ENCODE results near the gene LMO3. TPM values are rescaled to one million over a fixed set of nuclear protein-coding genes. Genes with fewer than 3 reads are reported as not detected.

The LMO3 gene
- total RNA-seq, 1 experiment from 2014 or later = not detected

GRCh38 chr12:16618256-16618655 lies 12.3 kb upstream of the LMO3 start:
- H3F3A ChIP-seq (ENCODE audit: insufficient read depth, low read depth) = no peaks in the 10 kb centered on the region
- CTCF ChIA-PET = no interaction called here

GRCh38 chr12:16613199-16613598 lies 7.2 kb upstream of the LMO3 start:
- H2AFZ ChIP-seq = no peak overlapping the region
- H3K27me3 ChIP-seq (ENCODE audit: insufficient read depth, low read depth) = no peaks in the 10 kb centered on the region
- no peak overlapping the region for H3K4me2 ChIP-seq
- CTCF ChIA-PET = no interaction called here
- H3K27ac ChIP-seq = no peak overlapping the region
- H3K4me3 ChIP-seq = no peak overlapping the region
- H3K36me3 ChIP-seq (ENCODE audit: low read depth) = no peaks in the 10 kb centered on the region
- H3K79me2 ChIP-seq (ENCODE audit: low read depth) = no peaks in the 10 kb centered on the region
- no peak for DNase-seq
- POLR2A ChIA-PET (ENCODE audit: unreplicated experiment) = no interaction called here
- 0 out of 2 replicates have a peak, but pooled peaks cover 9% of the 10 kb centered on the region for H3K4me1 ChIP-seq (replicated peaks; ENCODE audit: insufficient read depth)
- no TSS peak for BruUV-seq (replicated peaks)
- H4K20me1 ChIP-seq (ENCODE audit: insufficient read depth) = no peaks in the 10 kb centered on the region
- intact Hi-C loops (cut with micrococcal nuclease; ENCODE audit: unreplicated experiment) = loop anchor here (10.0 kb wide), 1 partner anchor 228 kb away; no protein-coding TSS in a partner anchor
- H3K9me2 ChIP-seq (ENCODE audit: insufficient read depth) = no peaks in the 10 kb centered on the region
- H3F3A ChIP-seq (ENCODE audit: insufficient read depth, low read depth) = no peaks in the 10 kb centered on the region
- TF ChIP-seq EZH2 (IDR thresholded peaks at IDR 0.05; ENCODE audit: low read depth) = no peak
- no peaks in the 10 kb centered on the region for H3K9me3 ChIP-seq (ENCODE audit: insufficient read depth, low read depth)

More at GRCh38 chr12:16618256-16618655, 12.3 kb upstream of the LMO3 start:
- no peak overlapping the region for H3K27ac ChIP-seq
- no peaks in the 10 kb centered on the region for H4K20me1 ChIP-seq (ENCODE audit: insufficient read depth)
- no peak for DNase-seq
- H3K4me2 ChIP-seq = no peak overlapping the region
- TF ChIP-seq CTCF (conservative IDR thresholded peaks at IDR 0.05) (no peak), EZH2 (IDR thresholded peaks at IDR 0.05; ENCODE audit: low read depth) (no peak)
- no peak overlapping the region for H2AFZ ChIP-seq
- POLR2A ChIA-PET (ENCODE audit: unreplicated experiment) = no interaction called here
- no peaks in the 10 kb centered on the region for H3K9me2 ChIP-seq (ENCODE audit: insufficient read depth)
- no peaks in the 10 kb centered on the region for H3K9me3 ChIP-seq (ENCODE audit: insufficient read depth, low read depth)
- BruUV-seq (replicated peaks) = no TSS peak
- no peaks in the 10 kb centered on the region for H3K27me3 ChIP-seq (ENCODE audit: insufficient read depth, low read depth)
- no peak overlapping the region for H3K4me3 ChIP-seq
- H3K36me3 ChIP-seq (ENCODE audit: low read depth) = no peaks in the 10 kb centered on the region
- no peaks in the 10 kb centered on the region for H3K79me2 ChIP-seq (ENCODE audit: low read depth)
- H3K4me1 ChIP-seq (replicated peaks; ENCODE audit: insufficient read depth) = no peaks in the 10 kb centered on the region
- intact Hi-C loops (cut with micrococcal nuclease; ENCODE audit: unreplicated experiment) = loop anchor here (10.0 kb wide), 1 partner anchor 233 kb away; no protein-coding TSS in a partner anchor

GRCh38 chr12:16612647-16613046 lies 6.7 kb upstream of the LMO3 start:
- BruUV-seq (replicated peaks) = no TSS peak
- TF ChIP-seq CTCF (conservative IDR thresholded peaks at IDR 0.05) (no peak), EZH2 (IDR thresholded peaks at IDR 0.05; ENCODE audit: low read depth) (no peak)
- Histone ChIP-seq H2AFZ (no peak overlapping the region), H3K27ac (no peak overlapping the region), H3K4me3 (no peak overlapping the region), H4K20me1 (ENCODE audit: insufficient read depth) (no peaks in the 10 kb centered on the region), H3K27me3 (ENCODE audit: insufficient read depth, low read depth) (no peaks in the 10 kb centered on the region), H3K9me2 (ENCODE audit: insufficient read depth) (no peaks in the 10 kb centered on the region), H3K79me2 (ENCODE audit: low read depth) (no peaks in the 10 kb centered on the region), H3K4me1 (replicated peaks; ENCODE audit: insufficient read depth) (0 out of 2 replicates have a peak, but pooled peaks cover 9% of the 10 kb centered on the region), H3K36me3 (ENCODE audit: low read depth) (no peaks in the 10 kb centered on the region), H3F3A (ENCODE audit: insufficient read depth, low read depth) (no peaks in the 10 kb centered on the region), H3K9me3 (ENCODE audit: insufficient read depth, low read depth) (no peaks in the 10 kb centered on the region), H3K4me2 (no peak overlapping the region)
- DNase-seq = peak in 1 of 2 experiments; percentile 60
- ChIA-PET CTCF (no interaction called here), POLR2A (ENCODE audit: unreplicated experiment) (interaction anchor here (0.7 kb wide), 1 partner anchor 1399 kb away, joined by 3 read pairs; no protein-coding TSS in a partner anchor)
- intact Hi-C loops (cut with micrococcal nuclease; ENCODE audit: unreplicated experiment) = loop anchor here (10.0 kb wide), 1 partner anchor 228 kb away; no protein-coding TSS in a partner anchor

- Histone ChIP-seq H3K9me2 (ENCODE audit: insufficient read depth) (no peaks in the 10 kb centered on the region), H3K27me3 (ENCODE audit: insufficient read depth, low read depth) (no peaks in the 10 kb centered on the region), H3K79me2 (ENCODE audit: low read depth) (no peaks in the 10 kb centered on the region), H2AFZ (no peak overlapping the region), H3K36me3 (ENCODE audit: low read depth) (no peaks in the 10 kb centered on the region), H3K9me3 (ENCODE audit: insufficient read depth, low read depth) (no peaks in the 10 kb centered on the region), H3K27ac (no peak overlapping the region), H3K4me3 (no peak overlapping the region), H4K20me1 (ENCODE audit: insufficient read depth) (no peaks in the 10 kb centered on the region), H3K4me1 (replicated peaks; ENCODE audit: insufficient read depth) (0 out of 2 replicates have a peak, but pooled peaks cover 9% of the 10 kb centered on the region), H3K4me2 (no peak overlapping the region), H3F3A (ENCODE audit: insufficient read depth, low read depth) (no peaks in the 10 kb centered on the region)
- BruUV-seq (replicated peaks) = no TSS peak
- no peak for DNase-seq
- intact Hi-C loops (cut with micrococcal nuclease; ENCODE audit: unreplicated experiment) = loop anchor here (10.0 kb wide), 1 partner anchor 226 kb away; no protein-coding TSS in a partner anchor
- CTCF ChIA-PET = no interaction called here
- TF ChIP-seq EZH2 (IDR thresholded peaks at IDR 0.05; ENCODE audit: low read depth) (no peak), CTCF (conservative IDR thresholded peaks at IDR 0.05) (no peak)
- POLR2A ChIA-PET (ENCODE audit: unreplicated experiment) = interaction anchor here (1.1 kb wide), 1 partner anchor 16 kb away, joined by 9 read pairs; no protein-coding TSS in a partner anchor
Measured at GRCh38 chr12:16611146-16611545, 5.2 kb upstream of the LMO3 start.
